OCI-LY3 (cell line): Measurements from ENCODE around the gene IQCH.

Experiments used
- CTCF ChIP-seq: fragments of 200-600, 300-600 bp; sonication (generic); IDR thresholded peaks from 2 replicates; pipeline ENCODE4 v1.5.1; 2014; ENCODE audit warnings: antibody characterized with exemption, low read length, low read depth
- EZH2phosphoT487 ChIP-seq: fragments of 200-600 bp; shearing (Covaris generic); IDR thresholded peaks from 2 replicates; pipeline ENCODE4 v1.6.1; 2018; ENCODE audit warnings: antibody characterized with exemption, mixed run types, low read depth

- TF ChIP-seq CTCF (no peak), EZH2phosphoT487 (no peak)
Observed at GRCh38 chr15:67463488-67463887, 208.9 kb downstream of the IQCH start.
